Omental fat pad (tissue), 4 donors: ENCODE results near the gene ITGB3. TPM values are rescaled to one million over a fixed set of nuclear protein-coding genes. Genes with fewer than 3 reads are reported as not detected.

Source experiments
- ATAC-seq: fragments of 150-250 bp; one replicate; pipeline ENCODE4 v1.9.1; 2016; ENCODE audit warnings: mild to moderate bottlenecking, moderate library complexity; ENCODE audit not compliant: low FRiP score
- DNase-seq: peaks from one replicate; pipeline ENCODE4 v3.0.0-alpha.2; 2019; ENCODE audit warnings: low spot score
- total RNA-seq, 4 donors: library from RNA; depleted of rRNA; stranded (reverse); fragments of >200 nt; gene quantifications; one replicate each; pipeline ENCODE4 v1.1.0, GENCODE V29; 2016
- TF ChIP-seq, protein P1 (sequence below), 3 donors: fragments of 450-650 bp; IDR thresholded peaks; one replicate each; pipeline ENCODE4 v1.5.1; 2016 to 2017; ENCODE audit warnings: antibody characterized with exemption in 3 of 3, mild to moderate bottlenecking in 3 of 3, moderate library complexity in 2 of 3

The ITGB3 gene
- total RNA-seq, 4 donors from 2014 or later, result 12.1 to 72.9 (median 17.5) TPM

DNA sequence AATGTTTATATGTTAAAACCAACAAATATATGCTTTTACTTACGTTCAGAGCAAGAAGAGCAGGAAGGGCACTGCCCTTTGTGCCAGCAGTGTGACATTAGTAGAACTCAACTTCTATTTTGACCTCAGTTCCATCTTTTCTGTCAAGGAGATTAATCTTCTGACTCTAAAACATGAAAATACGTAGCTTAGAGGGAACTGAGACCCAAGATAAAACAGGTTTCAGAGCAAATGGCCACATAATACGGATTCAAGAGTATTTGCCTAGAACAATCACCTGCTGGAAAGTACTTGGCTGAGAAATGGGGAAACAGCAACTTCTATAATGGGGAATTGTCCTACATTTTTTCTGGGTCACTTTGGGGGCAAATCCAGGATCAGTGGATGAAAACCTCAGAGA, 22.3 kb upstream of the ITGB3 start:
- TF ChIP-seq, protein P1, sequence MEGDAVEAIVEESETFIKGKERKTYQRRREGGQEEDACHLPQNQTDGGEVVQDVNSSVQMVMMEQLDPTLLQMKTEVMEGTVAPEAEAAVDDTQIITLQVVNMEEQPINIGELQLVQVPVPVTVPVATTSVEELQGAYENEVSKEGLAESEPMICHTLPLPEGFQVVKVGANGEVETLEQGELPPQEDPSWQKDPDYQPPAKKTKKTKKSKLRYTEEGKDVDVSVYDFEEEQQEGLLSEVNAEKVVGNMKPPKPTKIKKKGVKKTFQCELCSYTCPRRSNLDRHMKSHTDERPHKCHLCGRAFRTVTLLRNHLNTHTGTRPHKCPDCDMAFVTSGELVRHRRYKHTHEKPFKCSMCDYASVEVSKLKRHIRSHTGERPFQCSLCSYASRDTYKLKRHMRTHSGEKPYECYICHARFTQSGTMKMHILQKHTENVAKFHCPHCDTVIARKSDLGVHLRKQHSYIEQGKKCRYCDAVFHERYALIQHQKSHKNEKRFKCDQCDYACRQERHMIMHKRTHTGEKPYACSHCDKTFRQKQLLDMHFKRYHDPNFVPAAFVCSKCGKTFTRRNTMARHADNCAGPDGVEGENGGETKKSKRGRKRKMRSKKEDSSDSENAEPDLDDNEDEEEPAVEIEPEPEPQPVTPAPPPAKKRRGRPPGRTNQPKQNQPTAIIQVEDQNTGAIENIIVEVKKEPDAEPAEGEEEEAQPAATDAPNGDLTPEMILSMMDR (IDR thresholded peaks at IDR 0.05), result no peak
- ATAC-seq, result no peak
- no peak for DNase-seq

DNA sequence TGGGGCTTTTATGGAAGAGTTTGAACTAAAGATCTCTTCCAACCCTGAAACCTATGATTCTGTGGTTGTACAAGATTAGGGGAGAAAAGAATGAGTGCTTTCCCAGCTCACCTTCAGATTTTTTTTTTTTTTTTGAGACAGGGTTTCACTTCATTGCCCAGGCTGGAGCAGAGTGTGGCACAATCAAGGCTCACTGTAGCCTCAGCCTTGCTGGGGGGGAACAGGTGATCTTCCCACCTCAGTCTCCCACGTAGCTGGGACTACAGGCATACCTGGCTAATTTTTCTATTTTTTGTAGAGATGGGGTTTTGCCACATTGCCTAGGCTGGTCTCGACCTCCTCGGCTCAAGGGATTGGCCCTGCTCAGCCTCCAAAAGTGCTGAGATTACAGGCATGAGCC, 21.8 kb upstream of the ITGB3 start:
- TF ChIP-seq, protein P1 (IDR thresholded peaks at IDR 0.05), result no peak
- DNase-seq (no peak), ATAC-seq (no peak)

DNA sequence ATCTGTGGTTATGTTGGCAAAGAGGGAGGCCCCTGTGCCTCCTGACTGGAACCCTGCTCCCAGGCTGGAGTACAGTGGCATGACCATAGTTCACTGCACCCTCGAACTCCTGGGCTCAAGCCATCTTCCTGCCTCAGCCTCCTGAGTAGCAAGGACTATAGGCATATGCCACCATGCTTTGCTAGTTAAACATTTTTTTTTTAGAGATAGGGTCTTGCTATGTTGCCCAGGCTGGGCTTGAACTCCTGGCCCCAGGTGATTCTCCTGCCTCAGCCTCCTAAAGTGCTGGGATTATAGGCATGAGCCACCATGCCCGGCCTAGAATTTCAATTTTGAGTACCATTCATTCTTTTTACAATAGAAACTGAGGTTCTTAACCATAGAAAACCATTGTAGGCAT, 21.2 kb upstream of the ITGB3 start:
- DNase-seq (no peak), ATAC-seq (no peak)
- TF ChIP-seq, protein P1 (IDR thresholded peaks at IDR 0.05), result no peak

DNA sequence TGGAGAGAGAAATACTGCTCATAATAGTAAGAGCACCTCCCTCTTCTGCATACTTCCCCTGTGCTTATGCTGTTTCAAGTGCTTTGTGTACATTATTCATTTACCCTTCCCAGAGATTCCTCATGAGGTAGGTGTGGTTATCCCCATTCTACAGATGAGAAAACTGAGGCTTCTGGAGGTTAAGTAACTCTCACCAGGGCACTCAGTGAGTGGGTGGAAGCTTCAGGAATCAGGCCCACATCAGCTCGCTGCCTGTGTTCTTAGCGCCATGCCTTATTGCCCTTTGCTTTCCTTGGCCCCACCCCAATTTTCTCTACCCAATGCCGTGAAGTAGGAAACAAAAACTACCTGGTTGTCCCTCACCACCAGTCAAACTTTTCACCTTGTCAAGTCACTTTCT, 18.1 kb upstream of the ITGB3 start:
- DNase-seq (no peak), ATAC-seq (no peak)
- TF ChIP-seq, protein P1 (IDR thresholded peaks at IDR 0.05), result no peak

DNA sequence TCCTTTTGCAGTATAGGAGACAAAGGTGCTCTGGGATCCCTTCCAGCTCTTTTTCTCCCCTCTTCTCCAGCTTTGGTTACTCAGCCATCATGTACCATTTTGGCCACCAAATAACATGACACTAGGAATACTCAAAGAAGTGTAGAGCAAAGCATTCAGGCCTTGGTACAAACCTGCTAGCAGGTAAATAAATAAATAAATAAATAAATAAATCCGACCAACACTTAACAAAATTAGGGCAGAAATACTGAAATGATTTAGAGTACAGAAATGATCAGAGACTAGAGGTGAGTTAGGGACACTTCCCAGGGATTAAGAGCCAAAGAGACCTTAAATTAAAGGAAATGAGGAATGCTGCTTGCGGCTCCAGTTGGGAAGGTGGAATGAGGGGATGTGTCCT, 17.7 kb upstream of the ITGB3 start:
- TF ChIP-seq, protein P1 (IDR thresholded peaks at IDR 0.05), result no peak
- ATAC-seq (no peak), DNase-seq (no peak)

DNA sequence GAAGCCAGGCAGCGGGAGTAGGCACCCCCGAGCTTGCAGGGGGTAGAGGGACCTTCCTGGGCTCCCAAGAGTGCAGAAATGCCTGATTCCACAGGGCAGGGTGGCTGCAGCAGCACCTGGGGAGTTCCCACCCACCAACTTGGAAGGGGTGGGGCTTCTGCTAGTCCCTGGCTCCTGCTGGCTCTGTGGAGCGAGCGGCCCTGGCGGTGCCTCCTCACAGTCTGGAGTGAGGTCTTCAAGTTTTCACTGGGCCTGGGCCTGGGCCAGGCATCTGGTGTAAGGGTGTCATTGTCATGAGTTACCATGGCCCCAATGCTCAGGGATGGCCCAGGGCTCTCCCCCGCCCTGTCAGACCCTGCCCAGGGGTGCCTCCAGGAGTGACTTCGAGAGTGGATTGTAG, 15.8 kb upstream of the ITGB3 start:
- ATAC-seq, result no peak
- TF ChIP-seq, protein P1 (IDR thresholded peaks at IDR 0.05), result no peak
- no peak for DNase-seq

DNA sequence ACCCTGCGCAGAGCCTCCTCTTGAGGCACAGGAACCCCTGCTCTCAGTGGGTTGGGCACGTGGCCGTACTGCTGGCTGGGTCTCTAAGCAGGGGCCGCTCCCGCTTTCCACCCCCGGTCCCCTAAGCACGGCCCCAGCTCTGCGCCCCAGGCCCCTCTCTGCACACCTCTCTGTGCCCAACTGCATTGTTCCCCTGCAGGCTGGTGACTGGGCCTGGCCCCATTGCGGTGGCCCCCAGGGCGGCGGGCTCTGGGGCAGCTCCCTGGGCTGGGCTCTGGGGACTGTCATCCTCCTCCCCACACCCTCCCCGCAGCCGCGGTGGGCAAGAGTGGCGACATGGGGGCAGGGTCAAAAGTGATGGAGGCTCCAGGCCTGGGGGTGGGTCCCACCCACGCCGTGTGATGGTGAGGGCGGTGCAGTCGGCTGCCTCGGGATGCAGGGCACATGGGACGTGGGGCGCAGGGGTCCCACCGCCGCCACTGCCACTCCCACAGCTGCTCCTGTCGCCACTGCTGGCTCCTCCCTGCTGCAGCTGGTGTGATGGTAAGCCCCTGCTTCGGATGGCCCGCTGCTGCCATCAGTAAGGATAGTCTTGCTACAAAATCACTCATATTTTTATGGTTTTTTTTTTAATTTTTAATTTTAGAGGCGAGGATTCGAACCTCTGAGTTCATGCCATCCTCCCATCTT, 15.2 kb upstream of the ITGB3 start:
- no peak for ATAC-seq
- TF ChIP-seq, protein P1 (IDR thresholded peaks at IDR 0.05), result no peak

More for the DNA sequence above, 15.2 kb upstream of the ITGB3 start:
- no peak for DNase-seq
